HEK293T (cell line): Measurements from ENCODE around the gene ZNF445.

Experiments
- HDGF ChIP-seq: fragments of 450-650 bp; IDR thresholded peaks from 2 replicates; pipeline ENCODE4 v1.6.1; 2017; ENCODE audit warnings: antibody characterized with exemption, borderline replicate concordance
- SP1 ChIP-seq: fragments of 450-650 bp; IDR thresholded peaks from 2 replicates; pipeline ENCODE4 v1.6.1; 2017
- TARDBP ChIP-seq: fragments of 450-650 bp; IDR thresholded peaks from 2 replicates; pipeline ENCODE4 v1.6.1; 2016

- no peak for TF ChIP-seq SP1
- TF ChIP-seq TARDBP = no peak
- TF ChIP-seq HDGF = no peak
These were observed 44.3 kb upstream of the ZNF445 start for GRCh38 chr3:44521721-44522120.
